Stomach (tissue), 4 donors: Measurements from ENCODE around the gene SLC38A9.

Source experiments
- POLR2A ChIP-seq, 4 donors: fragments of 450-650 bp; IDR thresholded peaks; one replicate each; pipeline ENCODE4 v1.6.1; 2016; ENCODE audit warnings: antibody characterized with exemption in 4 of 4, control low read depth in 2 of 4, mild to moderate bottlenecking in 1 of 4, moderate library complexity in 1 of 4
- TF ChIP-seq, protein P1 (sequence below), 7 experiments: fragments of 450-650 bp in 4 of 7; fragments of 200-600 bp in 3 of 7; sonication (generic) in 3 of 7; IDR thresholded peaks; one replicate each; pipeline ENCODE4 v1.5.1; 2016 to 2019; ENCODE audit warnings: antibody characterized with exemption in 7 of 7, control low read depth in 2 of 7, mild to moderate bottlenecking in 1 of 7

DNA sequence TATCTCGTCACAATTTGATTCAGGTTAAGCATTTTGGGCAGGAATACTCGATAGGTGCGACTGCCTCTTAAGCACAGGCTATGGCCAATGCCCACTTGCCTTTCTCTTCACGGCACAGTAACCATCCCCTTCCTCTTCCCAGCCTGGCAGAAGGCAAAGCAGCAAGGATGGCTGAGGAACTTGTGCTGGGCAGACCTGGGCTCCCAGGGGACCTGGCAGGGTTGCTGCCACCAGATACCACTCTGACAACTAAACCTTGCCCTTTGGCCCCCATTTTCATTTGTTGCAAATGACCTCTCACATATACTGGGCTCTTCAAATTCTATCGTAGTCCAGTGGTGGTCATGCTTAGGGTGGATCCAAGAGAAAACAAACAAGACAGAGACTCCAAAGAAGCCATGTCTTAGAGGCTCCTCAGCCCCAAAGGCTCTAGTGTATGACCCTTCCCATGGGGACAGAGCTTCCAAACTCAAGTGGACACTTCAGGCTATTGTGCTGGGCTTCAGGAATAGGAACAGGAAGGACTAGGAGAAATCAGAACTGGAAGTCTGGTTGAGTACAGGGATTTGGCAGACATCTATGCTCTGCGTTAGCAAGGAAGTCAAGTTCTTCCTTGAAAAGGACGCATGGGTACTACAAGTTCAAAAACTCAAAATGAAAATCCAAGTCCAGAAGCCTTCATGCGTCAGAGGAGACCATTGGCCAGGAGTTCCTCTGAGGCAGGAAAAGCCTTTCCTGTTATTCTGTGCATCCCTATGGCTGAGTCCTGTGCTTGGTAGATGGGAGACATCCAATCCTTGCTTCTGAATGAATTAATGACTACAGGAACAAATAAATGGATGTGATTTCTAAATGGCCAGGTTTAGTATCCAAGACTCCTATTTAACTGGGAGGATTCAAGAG lies 112.7 kb downstream of the SLC38A9 start:
- TF ChIP-seq, protein P1, sequence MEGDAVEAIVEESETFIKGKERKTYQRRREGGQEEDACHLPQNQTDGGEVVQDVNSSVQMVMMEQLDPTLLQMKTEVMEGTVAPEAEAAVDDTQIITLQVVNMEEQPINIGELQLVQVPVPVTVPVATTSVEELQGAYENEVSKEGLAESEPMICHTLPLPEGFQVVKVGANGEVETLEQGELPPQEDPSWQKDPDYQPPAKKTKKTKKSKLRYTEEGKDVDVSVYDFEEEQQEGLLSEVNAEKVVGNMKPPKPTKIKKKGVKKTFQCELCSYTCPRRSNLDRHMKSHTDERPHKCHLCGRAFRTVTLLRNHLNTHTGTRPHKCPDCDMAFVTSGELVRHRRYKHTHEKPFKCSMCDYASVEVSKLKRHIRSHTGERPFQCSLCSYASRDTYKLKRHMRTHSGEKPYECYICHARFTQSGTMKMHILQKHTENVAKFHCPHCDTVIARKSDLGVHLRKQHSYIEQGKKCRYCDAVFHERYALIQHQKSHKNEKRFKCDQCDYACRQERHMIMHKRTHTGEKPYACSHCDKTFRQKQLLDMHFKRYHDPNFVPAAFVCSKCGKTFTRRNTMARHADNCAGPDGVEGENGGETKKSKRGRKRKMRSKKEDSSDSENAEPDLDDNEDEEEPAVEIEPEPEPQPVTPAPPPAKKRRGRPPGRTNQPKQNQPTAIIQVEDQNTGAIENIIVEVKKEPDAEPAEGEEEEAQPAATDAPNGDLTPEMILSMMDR (IDR thresholded peaks at IDR 0.05), result no peak
- TF ChIP-seq POLR2A (IDR thresholded peaks at IDR 0.05), result no peak
